T-helper 1 cell treated with Interleukin-12 subunit alpha and Interleukin-12 subunit beta and Interleukin-4 antibody, amounts not matched to agents 30 μg/mL and 1 μg/mL, for 36 hours (primary cell): ENCODE results near the gene PTPRD.

Experiments used
- H3K27ac Mint-ChIP-seq: one replicate; pipeline ENCODE4 v1.8.0; 2021; ENCODE audit warnings: mild to moderate bottlenecking, mixed read lengths
- H3K27me3 Mint-ChIP-seq: one replicate; pipeline ENCODE4 v1.8.0; 2021; ENCODE audit warnings: low read depth, mixed read lengths
- H3K36me3 Mint-ChIP-seq: one replicate; pipeline ENCODE4 v1.8.0; 2021; ENCODE audit warnings: low read depth, mixed read lengths
- H3K4me1 Mint-ChIP-seq: one replicate; pipeline ENCODE4 v1.8.0; 2021; ENCODE audit warnings: low read depth, mixed read lengths
- H3K4me3 Mint-ChIP-seq: one replicate; pipeline ENCODE4 v1.8.0; 2021; ENCODE audit warnings: mild to moderate bottlenecking, moderate library complexity, mixed read lengths
- H3K9me3 Mint-ChIP-seq: one replicate; pipeline ENCODE4 v1.8.0; 2021; ENCODE audit warnings: mixed read lengths

Gene PTPRD

DNA sequence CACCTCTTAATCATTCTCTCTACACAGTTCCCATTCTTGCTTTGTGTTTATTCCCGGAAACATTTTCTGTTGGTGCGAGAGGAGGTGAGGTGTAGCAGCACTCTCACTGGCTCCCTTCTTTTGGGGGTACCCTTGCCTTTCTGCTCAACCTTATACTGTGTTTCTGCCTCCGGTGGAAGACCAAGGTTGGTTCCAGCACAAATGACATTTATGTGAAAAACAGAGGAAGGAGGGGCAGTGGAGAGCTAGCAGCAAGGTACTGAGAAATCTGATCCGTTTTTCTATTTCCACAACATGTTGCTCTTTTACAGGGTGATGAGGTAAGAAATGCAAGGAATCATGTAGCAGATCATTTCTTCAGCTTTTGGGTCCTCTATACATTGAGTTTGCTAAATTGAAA, 2165.2 kb downstream of the PTPRD start:
- Mint-ChIP-seq H3K4me1 (no peaks in the 10 kb centered on the region), H3K27ac (no peak overlapping the region), H3K27me3 (no peaks in the 10 kb centered on the region), H3K36me3 (no peaks in the 10 kb centered on the region), H3K4me3 (no peak overlapping the region), H3K9me3 (no peaks in the 10 kb centered on the region)

DNA sequence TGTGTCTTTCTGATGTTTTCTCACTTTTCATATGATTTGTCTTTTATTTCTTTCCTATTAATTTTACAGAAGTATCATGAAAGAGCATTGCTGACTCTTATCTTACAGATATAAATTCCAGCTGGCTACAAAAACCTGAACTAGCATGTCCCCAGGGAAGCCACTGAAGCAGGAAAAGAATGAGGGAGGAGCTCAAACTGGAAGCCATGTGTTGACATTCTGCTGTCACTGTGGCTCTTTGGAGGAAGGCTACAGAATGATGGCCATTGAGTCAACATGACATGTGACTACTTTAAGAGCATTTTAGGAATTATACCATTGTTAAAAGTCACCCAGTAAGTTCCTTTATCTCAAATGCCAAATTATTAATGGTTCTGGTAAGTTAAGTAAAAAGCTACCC, 2174.9 kb downstream of the PTPRD start:
- H3K4me1 Mint-ChIP-seq: no peaks in the 10 kb centered on the region
- no peak overlapping the region for H3K27ac Mint-ChIP-seq
- no peak overlapping the region for H3K4me3 Mint-ChIP-seq
- no peaks in the 10 kb centered on the region for H3K36me3 Mint-ChIP-seq
- no peaks in the 10 kb centered on the region for H3K9me3 Mint-ChIP-seq
- no peaks in the 10 kb centered on the region for H3K27me3 Mint-ChIP-seq

DNA sequence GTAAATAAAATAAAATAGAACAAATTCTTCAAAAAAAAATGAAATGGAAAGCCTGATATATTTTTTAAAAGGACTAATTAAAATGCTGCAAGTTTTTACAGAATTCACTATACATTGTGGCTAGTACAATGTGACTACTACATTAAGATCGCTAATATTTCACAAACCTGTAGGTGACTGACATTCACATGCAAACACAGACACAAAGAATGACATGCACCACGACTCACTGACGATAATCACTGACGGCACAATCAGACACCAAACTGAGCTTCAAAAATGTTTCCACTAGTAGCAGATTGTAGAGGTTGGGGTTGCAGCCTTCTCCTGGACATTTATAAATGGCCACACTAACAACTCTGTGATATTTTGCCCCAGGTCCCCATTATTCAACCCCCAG, 2175.5 kb downstream of the PTPRD start:
- no peak overlapping the region for H3K27ac Mint-ChIP-seq
- no peaks in the 10 kb centered on the region for H3K27me3 Mint-ChIP-seq
- no peaks in the 10 kb centered on the region for H3K4me1 Mint-ChIP-seq
- no peak overlapping the region for H3K4me3 Mint-ChIP-seq
- no peaks in the 10 kb centered on the region for H3K9me3 Mint-ChIP-seq
- no peaks in the 10 kb centered on the region for H3K36me3 Mint-ChIP-seq

DNA sequence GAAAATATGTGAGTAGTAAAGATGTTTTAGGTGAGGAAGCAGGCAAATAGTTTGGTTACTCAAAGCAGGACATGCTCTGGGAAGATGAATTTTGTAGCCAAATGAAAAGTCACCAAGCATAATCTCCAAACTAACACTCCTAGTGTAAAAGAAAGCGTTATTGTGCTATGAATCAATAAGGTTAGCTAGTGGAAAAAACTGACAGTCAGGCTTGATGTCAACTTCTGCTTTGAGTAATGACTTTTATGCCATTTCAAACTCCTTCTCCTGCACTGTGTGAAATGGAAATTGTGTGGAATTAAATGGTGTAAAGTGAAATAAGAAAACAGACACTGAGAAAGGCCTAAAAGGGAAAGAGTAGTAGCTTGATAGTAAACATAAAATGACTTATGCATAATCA, 2176.0 kb downstream of the PTPRD start:
- Mint-ChIP-seq H3K27ac (no peak overlapping the region), H3K4me1 (no peaks in the 10 kb centered on the region), H3K9me3 (no peaks in the 10 kb centered on the region), H3K36me3 (no peaks in the 10 kb centered on the region), H3K27me3 (no peaks in the 10 kb centered on the region), H3K4me3 (no peak overlapping the region)

DNA sequence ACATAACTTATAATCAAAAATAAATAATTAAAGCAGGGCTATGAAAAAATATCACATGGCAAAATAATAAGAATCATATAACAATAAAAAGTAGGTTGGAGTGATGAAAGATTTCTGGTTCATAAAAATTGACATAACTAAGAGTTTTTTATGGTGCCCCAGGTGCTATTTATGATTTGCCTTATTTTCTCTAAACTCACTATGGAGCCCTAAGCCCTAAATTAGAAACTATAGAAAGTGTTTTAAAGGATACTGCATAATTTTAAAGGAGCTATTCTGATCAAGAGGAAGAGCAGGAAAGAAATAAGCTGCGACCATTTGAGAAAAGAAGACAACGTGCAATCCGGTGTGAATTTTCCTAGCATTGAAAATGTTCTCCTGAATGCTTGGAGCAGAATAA, 2178.2 kb downstream of the PTPRD start:
- H3K36me3 Mint-ChIP-seq: no peaks in the 10 kb centered on the region
- peaks cover 8% of the 10 kb centered on the region for H3K4me1 Mint-ChIP-seq
- no peaks in the 10 kb centered on the region for H3K27me3 Mint-ChIP-seq
- no peaks in the 10 kb centered on the region for H3K9me3 Mint-ChIP-seq
- no peak overlapping the region for H3K27ac Mint-ChIP-seq
- H3K4me3 Mint-ChIP-seq: no peak overlapping the region

DNA sequence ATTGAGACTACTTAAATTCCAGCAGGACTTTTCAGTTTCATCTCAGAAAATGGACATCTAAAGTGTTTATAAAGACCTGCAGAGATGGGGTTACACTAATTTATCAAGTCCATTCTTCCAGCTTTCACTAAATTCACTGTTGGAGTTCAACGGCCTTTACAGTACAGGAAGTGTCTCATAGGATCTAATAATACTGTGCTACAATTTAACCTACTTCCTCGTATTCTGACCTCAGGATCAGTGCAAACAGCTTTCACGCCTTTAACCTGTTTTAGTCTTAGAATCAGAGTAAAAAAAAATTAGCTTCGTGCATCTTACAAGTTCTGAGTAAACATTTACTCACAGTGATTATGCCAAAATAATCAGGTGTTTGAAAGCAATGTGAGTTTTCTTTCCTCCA, 2180.6 kb downstream of the PTPRD start:
- Mint-ChIP-seq H3K36me3 (no peaks in the 10 kb centered on the region), H3K9me3 (no peaks in the 10 kb centered on the region), H3K27ac (no peak overlapping the region), H3K4me1 (peaks cover 19% of the 10 kb centered on the region), H3K27me3 (no peaks in the 10 kb centered on the region), H3K4me3 (no peak overlapping the region)

DNA sequence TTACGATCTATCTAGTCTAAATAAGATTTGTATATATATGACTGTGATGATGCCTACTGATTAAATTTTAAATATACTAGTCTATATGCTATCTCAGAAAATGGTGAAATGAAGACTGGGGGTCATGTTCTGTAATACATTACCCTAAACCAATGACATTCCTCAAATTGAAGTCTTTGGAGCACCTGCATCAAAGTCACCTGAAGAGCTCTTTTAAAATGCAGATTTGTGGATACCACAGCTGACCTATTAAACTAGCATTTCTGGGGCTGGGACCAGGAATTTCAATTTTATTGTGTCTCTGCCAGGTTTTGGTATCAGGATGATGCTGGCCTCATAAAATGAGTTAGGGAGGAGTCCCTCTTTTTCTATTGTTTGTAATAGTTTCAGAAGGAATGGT, 2181.3 kb downstream of the PTPRD start:
- Mint-ChIP-seq H3K36me3 (no peaks in the 10 kb centered on the region), H3K4me1 (peaks cover 19% of the 10 kb centered on the region), H3K9me3 (no peaks in the 10 kb centered on the region), H3K27ac (no peak overlapping the region), H3K4me3 (no peak overlapping the region), H3K27me3 (no peaks in the 10 kb centered on the region)

DNA sequence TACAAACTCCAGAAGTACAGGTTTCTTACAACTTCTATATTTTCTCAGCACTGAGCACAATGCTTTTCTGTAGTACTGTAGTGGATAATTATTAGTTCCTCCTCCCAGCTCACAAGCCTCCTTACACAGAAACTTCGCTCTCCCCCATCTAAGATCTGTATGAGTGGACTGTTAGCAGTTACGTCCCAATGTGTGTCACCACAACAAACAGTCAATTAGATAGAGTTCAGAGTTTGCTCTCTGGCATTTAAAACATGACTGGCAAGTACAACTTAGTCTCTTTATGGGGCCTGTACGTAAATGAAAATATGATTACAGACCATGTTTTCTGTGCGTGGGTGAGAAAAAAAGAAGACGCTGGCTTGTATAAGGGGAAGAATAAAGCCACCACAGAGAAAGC, 2181.9 kb downstream of the PTPRD start:
- Mint-ChIP-seq H3K4me3 (no peak overlapping the region), H3K27me3 (no peaks in the 10 kb centered on the region), H3K4me1 (peaks cover 19% of the 10 kb centered on the region), H3K9me3 (no peaks in the 10 kb centered on the region), H3K27ac (no peak overlapping the region), H3K36me3 (no peaks in the 10 kb centered on the region)

DNA sequence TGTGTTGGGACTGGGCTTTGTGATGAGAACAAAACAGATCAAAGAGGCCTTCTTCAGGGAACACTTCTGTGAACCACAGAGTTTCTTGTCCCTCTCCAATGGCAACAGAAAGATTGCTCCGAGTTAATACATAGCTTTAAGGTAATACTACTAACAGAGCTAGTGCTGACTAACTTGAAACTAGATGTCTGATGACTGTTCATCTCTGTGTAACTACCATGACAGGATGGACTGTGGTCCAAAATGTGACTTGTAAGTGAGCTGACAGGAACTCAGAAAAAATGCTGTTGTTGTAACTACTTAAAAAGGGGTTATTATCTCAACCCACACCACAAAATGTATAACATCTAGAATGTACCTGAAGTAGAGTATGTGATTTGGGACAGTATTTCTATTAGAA, 2183.0 kb downstream of the PTPRD start:
- Mint-ChIP-seq H3K4me3 (no peak overlapping the region), H3K27ac (no peak overlapping the region), H3K9me3 (peaks cover 3% of the 10 kb centered on the region), H3K27me3 (no peaks in the 10 kb centered on the region), H3K4me1 (peaks cover 19% of the 10 kb centered on the region), H3K36me3 (no peaks in the 10 kb centered on the region)

DNA sequence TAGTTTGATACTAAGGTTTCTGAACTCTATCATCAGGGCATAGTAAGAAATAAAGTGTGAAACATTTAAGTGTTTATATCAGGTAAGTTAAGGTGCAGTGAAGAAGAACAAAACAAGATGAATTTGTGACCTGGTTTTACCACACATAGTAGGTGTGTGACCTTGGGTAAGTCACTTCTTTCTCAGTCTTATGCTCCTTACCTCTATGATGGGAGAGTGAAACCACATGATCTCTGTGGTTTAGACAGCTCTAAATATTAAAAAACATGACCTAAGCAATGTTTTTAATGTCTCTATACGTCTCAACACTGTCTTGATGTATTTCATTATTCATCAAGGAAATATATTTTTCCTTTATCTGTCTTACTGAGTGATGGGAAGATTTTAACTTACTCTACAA, 2183.6 kb downstream of the PTPRD start:
- Mint-ChIP-seq H3K4me3 (no peak overlapping the region), H3K27ac (no peak overlapping the region), H3K9me3 (peaks cover 3% of the 10 kb centered on the region), H3K27me3 (no peaks in the 10 kb centered on the region), H3K36me3 (no peaks in the 10 kb centered on the region), H3K4me1 (peaks cover 19% of the 10 kb centered on the region)

DNA sequence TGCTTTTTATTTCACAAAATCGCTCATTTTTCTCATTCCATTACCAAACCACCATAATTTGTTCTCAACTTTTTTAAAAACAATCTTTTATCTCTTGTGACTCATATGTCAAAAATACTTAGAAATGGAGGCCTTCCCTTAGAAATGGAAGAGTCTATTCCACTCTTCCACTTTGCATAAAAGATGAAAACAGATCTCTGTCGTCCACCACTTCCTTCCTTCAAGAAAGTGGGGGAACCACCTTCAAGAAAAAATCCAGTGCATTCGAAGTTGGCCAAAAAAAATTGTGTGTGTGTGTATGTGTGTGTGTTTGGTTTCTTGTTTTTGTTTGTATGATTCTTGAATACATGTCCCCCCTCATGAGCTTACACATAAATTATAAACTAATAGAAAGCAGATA, 2184.4 kb downstream of the PTPRD start:
- Mint-ChIP-seq H3K36me3 (no peaks in the 10 kb centered on the region), H3K4me3 (no peak overlapping the region), H3K4me1 (peaks cover 19% of the 10 kb centered on the region), H3K27ac (no peak overlapping the region), H3K9me3 (peaks cover 3% of the 10 kb centered on the region), H3K27me3 (no peaks in the 10 kb centered on the region)

DNA sequence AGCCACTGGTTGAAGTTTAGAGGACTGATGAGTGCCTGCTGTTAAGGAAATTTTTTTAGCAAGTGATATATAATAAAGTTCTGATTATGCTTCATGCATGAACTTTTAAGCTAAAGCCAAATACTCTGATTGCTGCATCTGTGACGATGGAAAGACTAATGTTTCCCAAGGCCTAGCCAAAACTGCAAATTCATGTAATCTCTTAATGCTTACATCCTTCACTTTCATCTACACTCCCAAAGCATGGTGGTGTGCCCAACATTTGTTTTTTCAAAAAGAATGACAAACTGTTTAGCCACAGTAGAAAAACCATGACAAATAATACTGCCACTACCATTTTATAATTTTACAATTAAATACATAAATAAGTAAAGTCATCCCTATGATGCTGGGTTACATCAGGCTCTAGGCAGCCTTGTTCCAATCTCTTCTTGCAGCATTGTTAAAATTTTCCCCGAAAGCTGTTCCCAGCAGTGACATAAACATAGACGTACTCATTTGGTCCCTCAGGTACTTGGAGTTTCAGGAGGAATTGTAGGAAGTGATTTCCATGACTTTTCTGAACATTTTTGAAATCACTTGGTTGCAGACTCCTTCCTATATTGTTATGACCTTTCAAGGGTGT, 2187.9 kb downstream of the PTPRD start:
- Mint-ChIP-seq H3K9me3 (peaks cover 3% of the 10 kb centered on the region), H3K27me3 (peaks cover 3% of the 10 kb centered on the region), H3K4me3 (no peak overlapping the region), H3K27ac (no peak overlapping the region), H3K36me3 (no peaks in the 10 kb centered on the region), H3K4me1 (peaks cover 14% of the 10 kb centered on the region)

DNA sequence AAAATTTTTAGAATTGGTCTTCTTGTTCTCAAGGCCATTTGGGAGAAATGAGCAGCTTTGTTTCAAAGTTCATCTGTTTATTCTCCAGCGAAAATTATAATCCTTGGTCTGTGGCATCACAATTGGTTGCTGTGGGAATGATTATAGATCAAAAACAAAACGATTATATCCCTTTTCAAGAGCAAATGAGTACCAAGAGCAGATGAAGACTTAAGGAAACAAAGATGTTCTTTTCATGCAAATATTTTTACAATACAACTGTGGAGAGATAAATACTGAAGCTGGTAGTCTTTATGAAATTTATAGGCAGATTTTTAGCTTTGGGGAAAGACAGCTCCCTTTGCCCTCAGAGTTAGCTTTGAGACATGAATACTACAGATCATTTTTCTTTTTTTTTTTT, 2192.4 kb downstream of the PTPRD start:
- no peak overlapping the region for H3K27ac Mint-ChIP-seq
- H3K4me3 Mint-ChIP-seq: no peak overlapping the region
- no peaks in the 10 kb centered on the region for H3K4me1 Mint-ChIP-seq
- peaks cover 7% of the 10 kb centered on the region for H3K27me3 Mint-ChIP-seq
- no peaks in the 10 kb centered on the region for H3K36me3 Mint-ChIP-seq
- H3K9me3 Mint-ChIP-seq: peaks cover under 1% of the 10 kb centered on the region

DNA sequence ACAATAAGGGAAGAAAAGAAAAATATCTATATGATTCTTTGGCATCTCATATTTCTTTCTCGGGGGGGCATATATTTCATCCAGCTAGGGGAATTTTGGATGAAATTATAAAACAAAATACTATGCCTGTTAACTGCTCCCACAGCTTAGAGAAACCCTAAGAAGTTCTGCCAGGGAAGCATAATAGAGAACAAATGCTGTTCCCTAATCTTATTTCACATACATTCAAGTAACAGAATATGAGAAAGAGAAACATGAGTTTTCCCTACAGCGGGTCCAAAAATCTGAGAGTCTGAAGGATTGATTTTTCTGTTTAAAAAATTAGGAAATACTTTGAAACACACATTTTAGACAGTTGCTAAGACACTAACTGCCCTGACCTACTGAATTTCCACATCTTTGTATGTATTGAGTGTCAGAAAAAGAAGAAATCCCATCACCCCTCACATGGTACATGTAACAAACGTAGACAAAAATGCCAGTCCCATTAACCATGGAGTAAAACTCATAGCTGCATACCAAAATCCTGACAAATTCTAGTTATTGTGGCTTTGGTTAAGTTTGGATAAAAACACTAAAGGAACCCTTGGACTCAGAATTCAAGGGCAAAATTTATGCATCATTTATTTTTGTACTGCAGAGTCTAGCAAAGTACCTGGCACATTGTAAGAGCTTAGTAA, 2193.1 kb downstream of the PTPRD start:
- H3K4me3 Mint-ChIP-seq: no peak overlapping the region
- H3K27ac Mint-ChIP-seq: no peak overlapping the region
- H3K36me3 Mint-ChIP-seq: no peaks in the 10 kb centered on the region
- no peaks in the 10 kb centered on the region for H3K4me1 Mint-ChIP-seq
- H3K9me3 Mint-ChIP-seq: no peaks in the 10 kb centered on the region
- H3K27me3 Mint-ChIP-seq: peaks cover 7% of the 10 kb centered on the region

DNA sequence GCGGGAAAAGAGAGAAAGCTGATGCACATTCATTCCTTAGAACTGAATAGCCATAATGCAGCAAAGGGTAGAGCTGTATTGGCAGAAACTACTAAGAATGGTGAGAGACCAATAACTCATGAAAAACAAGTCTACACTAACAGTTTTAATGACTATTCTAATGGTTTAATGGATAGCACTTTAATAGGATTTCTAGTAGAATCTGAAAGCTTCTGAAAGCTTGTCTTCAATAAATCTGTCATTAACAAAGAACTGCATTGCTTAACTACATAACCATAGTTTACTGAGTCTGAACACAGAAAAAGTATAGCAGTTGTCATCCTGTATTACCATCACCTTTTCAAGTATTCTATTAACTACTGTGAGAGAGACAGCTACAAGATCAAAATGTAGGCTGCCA, 2195.5 kb downstream of the PTPRD start:
- Mint-ChIP-seq H3K4me3 (no peak overlapping the region), H3K36me3 (no peaks in the 10 kb centered on the region), H3K27ac (no peak overlapping the region), H3K4me1 (no peaks in the 10 kb centered on the region), H3K9me3 (no peaks in the 10 kb centered on the region), H3K27me3 (peaks cover 16% of the 10 kb centered on the region)

DNA sequence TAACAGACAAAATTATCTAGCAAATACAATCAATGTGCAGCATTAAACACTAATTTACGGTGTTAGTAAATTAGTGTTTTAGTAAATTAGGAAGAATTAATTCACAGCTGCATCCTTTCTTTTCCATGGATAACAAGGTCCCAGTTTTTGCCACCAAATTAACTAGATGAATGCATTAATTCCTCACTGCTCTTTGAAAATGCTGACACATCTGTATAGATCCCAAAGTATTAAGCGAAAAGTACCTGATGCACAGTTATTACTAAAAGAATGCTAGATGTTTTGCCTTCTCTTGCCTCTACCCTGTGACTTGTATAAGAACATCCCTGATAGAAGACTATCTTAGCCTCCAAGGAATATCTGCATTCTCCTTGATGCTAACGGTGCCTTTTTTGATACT, 2200.5 kb downstream of the PTPRD start:
- Mint-ChIP-seq H3K27ac (no peak overlapping the region), H3K36me3 (no peaks in the 10 kb centered on the region), H3K9me3 (no peaks in the 10 kb centered on the region), H3K4me3 (no peak overlapping the region), H3K27me3 (peaks cover 13% of the 10 kb centered on the region), H3K4me1 (peaks cover 6% of the 10 kb centered on the region)
